ENCODE measurements around the gene TMEM50B. TPM values are rescaled to one million over a fixed set of nuclear protein-coding genes. Genes with fewer than 3 reads are reported as not detected.

The TMEM50B gene
- total and polyA plus RNA-seq, 2 donors (not counting 1 experiment from before 2014, with no cell fraction given) = 28.4 to 60.8 TPM

DNA sequence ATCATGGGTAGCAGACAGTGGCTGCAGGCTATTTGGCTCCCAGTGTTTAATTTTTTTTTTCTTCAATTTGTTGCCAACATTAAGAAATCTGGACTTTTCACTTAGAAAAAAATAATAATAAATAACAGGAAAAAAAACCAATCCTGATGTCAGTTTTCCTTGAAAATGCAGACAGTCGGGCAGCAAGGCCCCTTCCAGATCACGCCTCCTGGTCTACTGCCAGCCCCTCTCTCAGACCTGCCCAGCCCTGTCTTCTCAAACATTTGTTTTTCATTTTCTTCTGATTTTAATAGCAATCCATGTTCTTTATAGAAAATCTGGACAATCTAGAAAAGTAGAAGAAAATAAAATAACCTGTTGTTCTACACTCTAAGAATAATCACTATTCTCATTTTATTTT is 61.1 kb downstream of the TMEM50B start:
- Histone ChIP-seq H3K36me3 (ENCODE audit: control insufficient read depth, insufficient read depth, low read length) (peaks cover 16% of the 10 kb centered on the region), H3K27me3 (ENCODE audit: control insufficient read depth, insufficient read depth, low read length) (no peaks in the 10 kb centered on the region), H2AFZ (ENCODE audit: low read length) (no peak overlapping the region), H3K4me1 (ENCODE audit: control insufficient read depth, extremely low read depth, insufficient read depth, low read length) (peaks cover 5% of the 10 kb centered on the region), H3K27ac (ENCODE audit: insufficient read depth, low read length) (no peak overlapping the region), H3K9ac (ENCODE audit: insufficient read depth, low read length) (no peak overlapping the region), H3K79me2 (ENCODE audit: control insufficient read depth, insufficient read depth, low read length) (peaks cover 18% of the 10 kb centered on the region), H3K4me2 (ENCODE audit: extremely low read depth, insufficient read depth, low read length) (no peak overlapping the region), H3K4me3 (replicated peaks in 1 of 4; ENCODE audit: control extremely low read depth in 1 of 4, insufficient read depth in 1 of 4, low read depth in 3 of 4, low read length in 4 of 4) (no peak overlapping the region), H3K9me3 (ENCODE audit: control insufficient read depth, insufficient read depth, low read depth, low read length) (no peaks in the 10 kb centered on the region), H4K20me1 (ENCODE audit: control insufficient read depth, extremely low read depth, insufficient read depth, low read length) (no peaks in the 10 kb centered on the region)
- TF ChIP-seq, protein P1, sequence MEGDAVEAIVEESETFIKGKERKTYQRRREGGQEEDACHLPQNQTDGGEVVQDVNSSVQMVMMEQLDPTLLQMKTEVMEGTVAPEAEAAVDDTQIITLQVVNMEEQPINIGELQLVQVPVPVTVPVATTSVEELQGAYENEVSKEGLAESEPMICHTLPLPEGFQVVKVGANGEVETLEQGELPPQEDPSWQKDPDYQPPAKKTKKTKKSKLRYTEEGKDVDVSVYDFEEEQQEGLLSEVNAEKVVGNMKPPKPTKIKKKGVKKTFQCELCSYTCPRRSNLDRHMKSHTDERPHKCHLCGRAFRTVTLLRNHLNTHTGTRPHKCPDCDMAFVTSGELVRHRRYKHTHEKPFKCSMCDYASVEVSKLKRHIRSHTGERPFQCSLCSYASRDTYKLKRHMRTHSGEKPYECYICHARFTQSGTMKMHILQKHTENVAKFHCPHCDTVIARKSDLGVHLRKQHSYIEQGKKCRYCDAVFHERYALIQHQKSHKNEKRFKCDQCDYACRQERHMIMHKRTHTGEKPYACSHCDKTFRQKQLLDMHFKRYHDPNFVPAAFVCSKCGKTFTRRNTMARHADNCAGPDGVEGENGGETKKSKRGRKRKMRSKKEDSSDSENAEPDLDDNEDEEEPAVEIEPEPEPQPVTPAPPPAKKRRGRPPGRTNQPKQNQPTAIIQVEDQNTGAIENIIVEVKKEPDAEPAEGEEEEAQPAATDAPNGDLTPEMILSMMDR (conservative IDR thresholded peaks at IDR 0.05 in 1 of 2, IDR thresholded peaks at IDR 0.05 in 1 of 2; ENCODE audit: low read depth in 1 of 2, low read length in 2 of 2) = no peak
- no peak for TF ChIP-seq EZH2 (IDR thresholded peaks at IDR 0.05; ENCODE audit: low read length, missing control alignments)
- DNase-seq (ENCODE audit: low read depth in 2 of 2) = peak in 1 of 2 donors; percentile 69

DNA sequence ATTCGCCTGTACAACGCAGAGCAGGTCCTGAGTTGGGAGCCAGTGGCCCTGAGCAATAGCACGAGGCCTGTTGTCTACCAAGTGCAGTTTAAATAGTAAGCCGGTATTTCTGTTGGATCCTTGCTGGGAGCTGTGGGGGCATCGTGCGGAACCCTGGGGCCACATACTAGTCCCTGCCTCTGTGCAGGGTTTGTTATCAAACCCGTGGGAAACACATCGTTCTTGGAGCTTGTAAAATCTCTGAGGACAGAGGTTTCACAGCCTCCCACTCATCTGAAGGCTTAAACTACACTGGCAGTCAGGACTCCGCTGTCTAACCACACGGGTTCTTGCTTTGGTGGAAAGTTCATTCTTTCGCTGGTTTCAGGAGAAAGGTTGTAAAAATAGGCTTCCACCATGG is 64.8 kb downstream of the TMEM50B start:
- H4K20me1 ChIP-seq (ENCODE audit: control insufficient read depth, extremely low read depth, insufficient read depth, low read length) = peaks cover 2% of the 10 kb centered on the region
- no peak overlapping the region for H2AFZ ChIP-seq (ENCODE audit: low read length)
- H3K4me2 ChIP-seq (ENCODE audit: extremely low read depth, insufficient read depth, low read length) = no peak overlapping the region

DNA sequence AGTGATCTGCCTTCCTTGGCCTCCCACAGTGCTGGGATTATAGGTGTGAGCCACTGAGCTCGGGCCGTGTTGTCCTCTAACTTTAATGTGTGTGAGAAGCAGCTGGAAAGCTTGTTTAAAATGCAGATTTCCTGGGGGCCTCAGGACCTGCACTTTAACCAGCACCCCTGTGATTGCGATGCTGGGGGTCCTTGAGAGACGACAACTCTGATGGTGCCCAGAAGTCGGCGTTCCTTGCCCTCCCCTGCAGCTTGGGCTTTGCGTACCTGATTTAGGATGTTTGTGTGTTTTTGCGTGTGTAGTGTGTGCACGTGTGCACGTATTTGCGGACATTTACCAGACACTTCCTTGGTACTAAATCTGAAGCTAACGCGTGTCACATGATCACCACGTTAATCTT is 65.7 kb downstream of the TMEM50B start:
- H3K27me3 ChIP-seq (ENCODE audit: control insufficient read depth, insufficient read depth, low read length) = no peaks in the 10 kb centered on the region
- H3K9me3 ChIP-seq (ENCODE audit: control insufficient read depth, insufficient read depth, low read depth, low read length) = no peaks in the 10 kb centered on the region
- H3K27ac ChIP-seq (ENCODE audit: insufficient read depth, low read length) = no peak overlapping the region
- peaks cover 11% of the 10 kb centered on the region for H3K36me3 ChIP-seq (ENCODE audit: control insufficient read depth, insufficient read depth, low read length)
- no peak overlapping the region for H3K4me2 ChIP-seq (ENCODE audit: extremely low read depth, insufficient read depth, low read length)
- TF ChIP-seq EZH2 (IDR thresholded peaks at IDR 0.05; ENCODE audit: low read length, missing control alignments) = no peak
- TF ChIP-seq, protein P1 (conservative IDR thresholded peaks at IDR 0.05 in 1 of 2, IDR thresholded peaks at IDR 0.05 in 1 of 2; ENCODE audit: low read depth in 1 of 2, low read length in 2 of 2) = no peak
- no peaks in the 10 kb centered on the region for H3K4me1 ChIP-seq (ENCODE audit: control insufficient read depth, extremely low read depth, insufficient read depth, low read length)
- peaks cover 32% of the 10 kb centered on the region for H3K79me2 ChIP-seq (ENCODE audit: control insufficient read depth, insufficient read depth, low read length)
- no peak overlapping the region for H3K9ac ChIP-seq (ENCODE audit: insufficient read depth, low read length)
- DNase-seq (ENCODE audit: low read depth in 2 of 2) = no peak
- peaks cover 2% of the 10 kb centered on the region for H4K20me1 ChIP-seq (ENCODE audit: control insufficient read depth, extremely low read depth, insufficient read depth, low read length)
- H2AFZ ChIP-seq (ENCODE audit: low read length) = no peak overlapping the region
- no peak overlapping the region for H3K4me3 ChIP-seq (replicated peaks in 1 of 4; ENCODE audit: control extremely low read depth in 1 of 4, insufficient read depth in 1 of 4, low read depth in 3 of 4, low read length in 4 of 4)

More for the DNA sequence above, 64.8 kb downstream of the TMEM50B start:
- Histone ChIP-seq H3K36me3 (ENCODE audit: control insufficient read depth, insufficient read depth, low read length) (peaks cover 11% of the 10 kb centered on the region), H3K4me1 (ENCODE audit: control insufficient read depth, extremely low read depth, insufficient read depth, low read length) (peaks cover 3% of the 10 kb centered on the region), H3K9ac (ENCODE audit: insufficient read depth, low read length) (no peak overlapping the region), H3K27ac (ENCODE audit: insufficient read depth, low read length) (no peak overlapping the region), H3K4me3 (replicated peaks in 1 of 4; ENCODE audit: control extremely low read depth in 1 of 4, insufficient read depth in 1 of 4, low read depth in 3 of 4, low read length in 4 of 4) (no peak overlapping the region), H3K79me2 (ENCODE audit: control insufficient read depth, insufficient read depth, low read length) (peaks cover 29% of the 10 kb centered on the region), H3K27me3 (ENCODE audit: control insufficient read depth, insufficient read depth, low read length) (no peaks in the 10 kb centered on the region), H3K9me3 (ENCODE audit: control insufficient read depth, insufficient read depth, low read depth, low read length) (no peaks in the 10 kb centered on the region)
- DNase-seq (ENCODE audit: low read depth in 2 of 2) = no peak
- no peak for TF ChIP-seq EZH2 (IDR thresholded peaks at IDR 0.05; ENCODE audit: low read length, missing control alignments)
- TF ChIP-seq, protein P1 (conservative IDR thresholded peaks at IDR 0.05 in 1 of 2, IDR thresholded peaks at IDR 0.05 in 1 of 2; ENCODE audit: low read depth in 1 of 2, low read length in 2 of 2) = no peak

Data from fibroblast of lung (primary cell).